ENCODE data around the gene PRKN.
A peak's percentile ranks its signal among the peaks of the same experiment; 100 is the strongest.
"Not testable (repeated sequence)": the region's sequence is repeated elsewhere in the genome, so short reads cannot be mapped to it uniquely, and the experiment has no call there.

The PRKN gene

DNA sequence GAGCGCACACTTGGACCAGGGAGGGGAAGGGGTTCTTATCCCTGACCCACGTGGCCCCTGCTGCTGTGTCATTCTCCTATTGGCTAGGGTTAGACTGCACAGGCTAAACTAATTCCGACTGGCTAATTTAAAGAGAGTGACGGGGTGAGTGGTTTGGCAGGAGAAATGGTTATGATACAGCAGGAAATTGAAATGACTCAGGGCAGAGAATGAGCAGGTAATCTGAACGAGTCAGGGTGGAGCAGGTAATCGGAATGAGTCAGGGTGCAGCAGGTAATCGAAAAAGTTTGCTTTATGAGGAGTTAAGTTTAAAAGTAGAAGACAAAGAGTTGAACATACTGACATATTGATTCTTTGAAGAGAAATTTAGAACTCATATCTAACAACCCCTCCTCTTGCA is 1417.8 kb downstream of the PRKN start:
- DNase-seq (ENCODE audit: low read depth) = not testable (repeated sequence)

DNA sequence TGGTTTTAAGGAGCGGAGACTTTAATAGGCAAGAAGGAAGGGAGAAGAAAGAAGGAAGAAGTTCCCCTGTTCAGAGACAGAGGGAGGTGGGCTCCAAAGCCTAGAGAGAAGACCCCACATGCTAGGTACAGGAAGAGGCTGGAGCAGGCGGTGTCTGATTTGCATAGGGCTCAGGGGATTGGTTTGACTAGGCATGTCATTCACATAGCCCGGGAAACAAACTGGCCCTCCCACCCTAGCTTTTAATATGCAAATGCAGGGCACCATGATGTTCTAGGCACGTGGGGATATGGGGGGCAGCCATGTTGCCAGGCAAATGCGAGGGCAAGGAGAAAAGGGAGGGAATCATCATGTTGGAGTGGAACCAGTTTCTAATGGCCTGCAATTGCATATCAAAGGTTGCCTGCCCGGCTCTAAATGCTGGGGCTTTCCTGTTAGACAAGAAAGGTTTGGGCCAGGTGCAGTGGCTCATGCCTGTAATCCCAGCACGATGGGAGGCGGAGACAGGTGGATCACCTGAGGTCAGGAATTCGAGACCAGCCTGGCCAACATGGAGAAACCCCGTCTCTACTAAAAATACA is 1419.4 kb downstream of the PRKN start:
- DNase-seq (ENCODE audit: low read depth) = no peak

DNA sequence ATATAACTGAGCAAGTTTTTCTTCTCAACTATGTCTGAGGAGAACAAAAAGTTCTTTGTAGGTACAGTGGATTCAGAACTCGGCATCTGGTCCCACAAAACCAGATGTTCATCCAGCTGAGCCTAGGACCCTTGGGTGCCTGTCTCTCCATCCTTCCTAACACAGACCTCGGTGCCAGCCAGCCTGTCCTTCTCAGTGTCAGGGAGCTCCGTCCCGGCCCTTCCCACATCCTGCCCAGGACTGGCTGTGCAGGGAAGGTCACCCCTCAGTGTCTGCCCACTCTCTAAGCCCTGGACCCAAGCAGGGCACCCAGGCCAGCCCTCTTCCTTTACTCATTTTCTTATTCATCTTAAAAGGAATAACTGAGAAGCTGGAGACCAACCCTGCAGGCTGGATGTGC is 1421.7 kb downstream of the PRKN start:
- no peak for DNase-seq (ENCODE audit: low read depth)

DNA sequence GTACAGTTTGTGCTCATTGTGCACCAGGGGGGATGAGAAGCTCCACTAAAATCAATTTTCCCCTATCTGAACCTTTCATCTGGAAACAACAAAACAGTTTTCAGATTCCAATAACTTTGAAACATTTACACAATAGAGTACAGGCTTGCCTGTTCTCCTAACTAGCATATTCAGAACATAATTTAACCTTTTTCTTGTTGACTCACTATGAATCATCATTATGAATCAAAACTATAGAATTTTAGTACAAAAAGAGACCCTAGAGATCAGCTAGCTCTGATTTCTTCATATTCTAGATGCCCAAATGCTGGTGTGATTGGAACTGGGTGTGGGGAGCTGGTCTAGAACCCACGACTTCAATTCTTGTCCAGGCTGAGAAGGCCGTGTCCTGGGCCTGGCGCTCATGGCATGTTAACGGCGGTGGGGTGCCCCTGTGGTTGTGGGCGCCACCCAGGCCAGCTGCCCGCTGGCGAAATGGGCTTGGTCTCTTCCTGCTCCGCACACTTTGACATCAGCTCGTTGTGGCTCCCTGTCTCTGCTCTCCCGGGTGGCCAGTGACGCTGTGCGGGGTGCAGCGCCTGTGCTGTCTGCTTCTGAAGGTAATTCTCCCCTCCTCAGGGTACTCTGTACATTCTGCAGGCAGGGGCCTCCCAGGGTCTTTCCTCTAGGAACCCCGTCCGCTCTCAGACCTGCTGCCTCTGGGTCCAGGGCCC is 1423.8 kb downstream of the PRKN start:
- peak; percentile 66 for DNase-seq (ENCODE audit: low read depth)

DNA sequence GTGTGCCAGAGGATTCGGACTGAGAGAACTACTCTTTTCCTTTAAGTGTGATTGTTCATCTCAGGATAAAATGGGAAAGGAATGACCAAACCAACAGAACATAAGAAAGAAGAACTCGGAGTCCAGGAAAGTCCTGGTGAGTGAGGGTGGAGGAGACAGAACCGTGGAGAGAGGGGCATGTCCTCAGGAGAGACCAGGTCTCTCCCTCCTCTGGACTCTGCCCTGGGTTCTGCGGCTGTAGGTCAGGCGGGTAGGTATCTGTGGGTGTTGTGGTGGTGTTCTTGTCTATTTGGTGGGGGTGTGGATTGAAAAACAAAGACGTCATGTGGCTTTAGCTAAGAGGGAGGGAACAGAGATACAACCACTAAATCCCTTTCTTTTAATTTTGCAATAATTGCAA is 1424.6 kb downstream of the PRKN start:
- peak; percentile 17 for DNase-seq (ENCODE audit: low read depth)

DNA sequence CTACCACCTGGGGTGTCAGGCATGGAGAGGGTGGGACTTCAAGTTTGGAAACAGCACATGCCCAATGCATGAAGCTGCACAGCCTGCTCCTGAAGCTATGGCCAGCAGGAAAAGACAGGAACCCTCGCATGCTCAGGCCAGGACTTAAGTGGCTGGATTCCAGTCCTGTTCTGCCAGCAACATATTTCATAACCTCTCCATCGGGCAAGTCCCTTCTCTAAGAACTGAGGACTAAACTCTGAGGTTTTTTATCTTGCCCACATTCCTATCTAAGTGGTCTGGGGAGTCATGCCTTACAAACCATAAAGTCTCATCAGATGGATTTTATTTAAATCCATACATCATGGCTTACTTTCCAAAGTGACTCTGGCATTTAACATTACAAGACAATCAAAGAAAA is 1426.2 kb downstream of the PRKN start:
- DNase-seq (ENCODE audit: low read depth) = peak; percentile 89

DNA sequence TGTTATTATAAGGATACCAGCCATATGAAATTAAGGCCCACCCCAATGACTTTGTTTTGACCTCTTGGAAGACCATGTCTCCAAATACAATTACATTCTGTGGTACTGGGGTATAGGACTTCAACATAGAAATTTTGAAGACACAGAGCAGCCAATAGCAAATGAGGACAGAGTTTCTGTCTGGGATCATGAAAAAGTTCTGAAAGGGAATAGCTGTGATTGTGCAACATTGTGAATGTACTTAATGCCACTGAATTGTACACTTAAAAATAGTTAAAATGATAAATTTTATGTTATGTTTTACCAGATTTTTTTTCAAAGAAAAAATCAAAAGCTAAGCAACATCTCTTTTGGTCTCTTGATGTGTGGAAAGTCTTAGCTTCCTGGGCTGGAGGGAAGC is 1426.7 kb downstream of the PRKN start:
- DNase-seq (ENCODE audit: low read depth) = peak; percentile 38

DNA sequence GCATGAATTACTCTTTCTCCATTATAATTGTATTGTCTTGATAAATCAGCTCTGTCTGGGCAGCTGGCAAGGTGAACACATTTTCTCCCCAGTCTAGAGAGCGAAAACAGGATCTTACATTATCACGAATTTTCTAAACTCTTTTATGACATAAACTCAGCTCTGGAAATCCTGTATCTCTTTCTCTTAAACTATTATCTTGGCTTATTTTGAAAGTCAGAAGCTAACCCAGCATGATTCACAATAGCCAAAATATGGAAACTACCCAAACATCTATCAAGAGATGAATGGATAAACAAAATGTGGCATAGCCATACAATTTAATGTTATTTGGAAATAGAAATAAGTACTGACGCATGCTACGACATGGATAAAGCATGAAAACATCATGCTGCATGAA is 1427.8 kb downstream of the PRKN start:
- no peak for DNase-seq (ENCODE audit: low read depth)

Measured in iris pigment epithelial cell (primary cell).